ENCODE data around the gene MYZAP. TPM values are rescaled to one million over a fixed set of nuclear protein-coding genes. Genes with fewer than 3 reads are reported as not detected.

Gene MYZAP
- total RNA-seq, 1 experiment from 2014 or later, result 0.68 TPM

DNA sequence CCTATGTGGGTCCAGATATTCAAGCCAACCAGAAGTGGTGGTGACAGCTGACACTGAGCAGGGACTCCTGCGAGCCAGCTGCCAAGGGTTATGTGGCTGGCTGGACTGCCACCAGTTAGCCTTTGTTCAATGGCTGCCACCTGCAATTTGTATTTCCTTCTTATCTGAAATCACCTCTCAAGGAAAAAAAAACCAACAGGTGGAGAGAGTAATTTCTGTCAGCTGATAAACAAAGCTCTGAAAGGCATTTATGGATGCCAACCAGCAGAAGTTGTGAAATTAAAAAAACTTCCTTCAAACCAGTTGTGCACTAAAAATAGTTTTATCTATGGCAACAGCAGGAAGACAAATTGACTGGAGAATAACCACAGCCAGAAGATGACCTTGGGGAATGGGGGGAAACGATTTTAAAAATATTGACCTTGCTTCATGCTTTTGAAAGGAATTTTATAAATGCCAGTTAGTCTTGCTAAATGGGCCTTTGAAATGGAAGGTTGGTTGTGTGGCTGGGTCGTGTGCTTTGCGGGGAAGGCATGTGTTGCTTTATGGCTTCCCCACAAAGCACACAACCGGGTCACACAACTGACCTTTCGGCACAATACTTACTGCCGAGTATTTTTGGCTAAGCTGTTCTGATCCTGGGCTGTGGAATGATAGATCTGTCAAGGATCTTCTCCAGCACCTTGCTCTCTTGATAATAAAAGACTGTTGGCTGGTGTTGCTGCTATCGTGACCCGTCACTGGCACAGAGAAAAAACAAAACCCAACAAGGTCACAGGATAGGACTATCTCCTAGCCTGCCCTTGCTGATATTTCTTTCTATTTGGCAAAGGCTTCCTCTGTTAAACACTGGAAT is 3.5 kb downstream of the MYZAP start:
- H3K36me3 Mint-ChIP-seq, result no peaks in the 10 kb centered on the region
- no peaks in the 10 kb centered on the region for H3K9me3 Mint-ChIP-seq
- H3K27ac Mint-ChIP-seq, result no peak overlapping the region
- peaks cover 31% of the 10 kb centered on the region for H3K27me3 Mint-ChIP-seq (ENCODE audit: low read depth)
- ChIA-PET POLR2A (no interaction called here), CTCF (no interaction called here)
- H3K4me3 Mint-ChIP-seq, result no peak overlapping the region
- no peak for ATAC-seq
- peaks cover 22% of the 10 kb centered on the region for H3K4me1 Mint-ChIP-seq
- TF ChIP-seq, protein P1, sequence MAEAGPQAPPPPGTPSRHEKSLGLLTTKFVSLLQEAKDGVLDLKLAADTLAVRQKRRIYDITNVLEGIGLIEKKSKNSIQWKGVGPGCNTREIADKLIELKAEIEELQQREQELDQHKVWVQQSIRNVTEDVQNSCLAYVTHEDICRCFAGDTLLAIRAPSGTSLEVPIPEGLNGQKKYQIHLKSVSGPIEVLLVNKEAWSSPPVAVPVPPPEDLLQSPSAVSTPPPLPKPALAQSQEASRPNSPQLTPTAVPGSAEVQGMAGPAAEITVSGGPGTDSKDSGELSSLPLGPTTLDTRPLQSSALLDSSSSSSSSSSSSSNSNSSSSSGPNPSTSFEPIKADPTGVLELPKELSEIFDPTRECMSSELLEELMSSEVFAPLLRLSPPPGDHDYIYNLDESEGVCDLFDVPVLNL (CRISPR knock-in tag; IDR thresholded peaks at IDR 0.05; ENCODE audit: borderline replicate concordance, low read depth), result no peak
- TF ChIP-seq, protein P2, sequence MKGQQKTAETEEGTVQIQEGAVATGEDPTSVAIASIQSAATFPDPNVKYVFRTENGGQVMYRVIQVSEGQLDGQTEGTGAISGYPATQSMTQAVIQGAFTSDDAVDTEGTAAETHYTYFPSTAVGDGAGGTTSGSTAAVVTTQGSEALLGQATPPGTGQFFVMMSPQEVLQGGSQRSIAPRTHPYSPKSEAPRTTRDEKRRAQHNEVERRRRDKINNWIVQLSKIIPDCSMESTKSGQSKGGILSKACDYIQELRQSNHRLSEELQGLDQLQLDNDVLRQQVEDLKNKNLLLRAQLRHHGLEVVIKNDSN (CRISPR knock-in tag; IDR thresholded peaks at IDR 0.05), result no peak
- TF ChIP-seq ZNF425 (CRISPR knock-in tag; conservative IDR thresholded peaks at IDR 0.05) (no peak), TEAD1 (CRISPR knock-in tag; IDR thresholded peaks at IDR 0.05) (no peak), CBFB (CRISPR knock-in tag; IDR thresholded peaks at IDR 0.05; ENCODE audit: low read depth) (no peak), ZNF416 (CRISPR knock-in tag; IDR thresholded peaks at IDR 0.05) (no peak), ZNF396 (CRISPR knock-in tag; IDR thresholded peaks at IDR 0.05; ENCODE audit: borderline replicate concordance) (no peak), MYBL2 (CRISPR knock-in tag; IDR thresholded peaks at IDR 0.05) (no peak), ESRRA (CRISPR knock-in tag; IDR thresholded peaks at IDR 0.05; ENCODE audit: borderline replicate concordance) (no peak), ZNF232 (CRISPR knock-in tag; IDR thresholded peaks at IDR 0.05) (no peak), ZNF138 (CRISPR knock-in tag; conservative IDR thresholded peaks at IDR 0.05) (no peak), TP53 (CRISPR knock-in tag; IDR thresholded peaks at IDR 0.05) (no peak), FOXJ3 (CRISPR knock-in tag; IDR thresholded peaks at IDR 0.05; ENCODE audit: borderline replicate concordance) (no peak), TCF7 (CRISPR knock-in tag; IDR thresholded peaks at IDR 0.05; ENCODE audit: low read depth) (no peak)
- TF ChIP-seq, protein P3, sequence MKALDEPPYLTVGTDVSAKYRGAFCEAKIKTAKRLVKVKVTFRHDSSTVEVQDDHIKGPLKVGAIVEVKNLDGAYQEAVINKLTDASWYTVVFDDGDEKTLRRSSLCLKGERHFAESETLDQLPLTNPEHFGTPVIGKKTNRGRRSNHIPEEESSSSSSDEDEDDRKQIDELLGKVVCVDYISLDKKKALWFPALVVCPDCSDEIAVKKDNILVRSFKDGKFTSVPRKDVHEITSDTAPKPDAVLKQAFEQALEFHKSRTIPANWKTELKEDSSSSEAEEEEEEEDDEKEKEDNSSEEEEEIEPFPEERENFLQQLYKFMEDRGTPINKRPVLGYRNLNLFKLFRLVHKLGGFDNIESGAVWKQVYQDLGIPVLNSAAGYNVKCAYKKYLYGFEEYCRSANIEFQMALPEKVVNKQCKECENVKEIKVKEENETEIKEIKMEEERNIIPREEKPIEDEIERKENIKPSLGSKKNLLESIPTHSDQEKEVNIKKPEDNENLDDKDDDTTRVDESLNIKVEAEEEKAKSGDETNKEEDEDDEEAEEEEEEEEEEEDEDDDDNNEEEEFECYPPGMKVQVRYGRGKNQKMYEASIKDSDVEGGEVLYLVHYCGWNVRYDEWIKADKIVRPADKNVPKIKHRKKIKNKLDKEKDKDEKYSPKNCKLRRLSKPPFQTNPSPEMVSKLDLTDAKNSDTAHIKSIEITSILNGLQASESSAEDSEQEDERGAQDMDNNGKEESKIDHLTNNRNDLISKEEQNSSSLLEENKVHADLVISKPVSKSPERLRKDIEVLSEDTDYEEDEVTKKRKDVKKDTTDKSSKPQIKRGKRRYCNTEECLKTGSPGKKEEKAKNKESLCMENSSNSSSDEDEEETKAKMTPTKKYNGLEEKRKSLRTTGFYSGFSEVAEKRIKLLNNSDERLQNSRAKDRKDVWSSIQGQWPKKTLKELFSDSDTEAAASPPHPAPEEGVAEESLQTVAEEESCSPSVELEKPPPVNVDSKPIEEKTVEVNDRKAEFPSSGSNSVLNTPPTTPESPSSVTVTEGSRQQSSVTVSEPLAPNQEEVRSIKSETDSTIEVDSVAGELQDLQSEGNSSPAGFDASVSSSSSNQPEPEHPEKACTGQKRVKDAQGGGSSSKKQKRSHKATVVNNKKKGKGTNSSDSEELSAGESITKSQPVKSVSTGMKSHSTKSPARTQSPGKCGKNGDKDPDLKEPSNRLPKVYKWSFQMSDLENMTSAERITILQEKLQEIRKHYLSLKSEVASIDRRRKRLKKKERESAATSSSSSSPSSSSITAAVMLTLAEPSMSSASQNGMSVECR (CRISPR knock-in tag; IDR thresholded peaks at IDR 0.05; ENCODE audit: borderline replicate concordance), result no peak
- no peak for DNase-seq (ENCODE audit: low spot score)

DNA sequence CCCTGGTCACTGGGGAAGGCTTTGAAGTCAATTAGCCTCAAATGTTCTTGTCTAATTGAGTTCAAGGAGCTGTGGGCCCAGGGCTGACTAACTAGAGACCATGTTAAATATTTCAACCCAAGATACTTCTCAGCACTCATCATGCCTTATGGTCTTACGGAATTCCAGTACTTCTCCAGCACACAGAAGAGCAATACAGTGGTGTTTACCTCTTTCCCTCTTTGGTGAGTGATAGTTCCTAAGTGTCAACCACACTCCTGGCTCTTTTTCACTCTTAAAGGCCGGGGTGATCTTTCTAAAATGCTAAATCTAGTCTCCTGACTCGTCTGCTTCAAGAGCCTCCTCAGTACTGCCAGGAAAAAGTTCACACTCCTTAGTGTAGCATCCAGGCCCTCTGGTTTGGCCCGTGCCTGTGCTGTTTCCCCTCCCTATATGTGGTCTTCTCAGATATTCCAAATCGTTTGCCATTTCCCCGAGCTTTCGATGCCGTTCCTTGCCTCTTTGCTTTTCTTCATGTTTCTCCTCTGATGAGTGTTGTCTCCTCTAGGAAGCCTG is 4.7 kb downstream of the MYZAP start:
- Mint-ChIP-seq H3K4me1 (peaks cover 17% of the 10 kb centered on the region), H3K27me3 (ENCODE audit: low read depth) (peaks cover 19% of the 10 kb centered on the region), H3K36me3 (no peaks in the 10 kb centered on the region), H3K4me3 (no peak overlapping the region), H3K9me3 (no peaks in the 10 kb centered on the region), H3K27ac (no peak overlapping the region)
- no peak for ATAC-seq
- ChIA-PET POLR2A (no interaction called here), CTCF (no interaction called here)
- DNase-seq (ENCODE audit: low spot score), result no peak
- TF ChIP-seq TP53 (CRISPR knock-in tag; IDR thresholded peaks at IDR 0.05) (no peak), USF2 (CRISPR knock-in tag; IDR thresholded peaks at IDR 0.05) (no peak), OVOL2 (CRISPR knock-in tag; IDR thresholded peaks at IDR 0.05; ENCODE audit: borderline replicate concordance) (no peak), ZNF232 (CRISPR knock-in tag; IDR thresholded peaks at IDR 0.05) (no peak), RORB (CRISPR knock-in tag; IDR thresholded peaks at IDR 0.05) (no peak)
- TF ChIP-seq, protein P2 (CRISPR knock-in tag; IDR thresholded peaks at IDR 0.05), result no peak
- TF ChIP-seq, protein P4, sequence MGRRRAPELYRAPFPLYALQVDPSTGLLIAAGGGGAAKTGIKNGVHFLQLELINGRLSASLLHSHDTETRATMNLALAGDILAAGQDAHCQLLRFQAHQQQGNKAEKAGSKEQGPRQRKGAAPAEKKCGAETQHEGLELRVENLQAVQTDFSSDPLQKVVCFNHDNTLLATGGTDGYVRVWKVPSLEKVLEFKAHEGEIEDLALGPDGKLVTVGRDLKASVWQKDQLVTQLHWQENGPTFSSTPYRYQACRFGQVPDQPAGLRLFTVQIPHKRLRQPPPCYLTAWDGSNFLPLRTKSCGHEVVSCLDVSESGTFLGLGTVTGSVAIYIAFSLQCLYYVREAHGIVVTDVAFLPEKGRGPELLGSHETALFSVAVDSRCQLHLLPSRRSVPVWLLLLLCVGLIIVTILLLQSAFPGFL (CRISPR knock-in tag; IDR thresholded peaks at IDR 0.05; ENCODE audit: borderline replicate concordance), result no peak
- TF ChIP-seq, protein P1 (CRISPR knock-in tag; IDR thresholded peaks at IDR 0.05; ENCODE audit: borderline replicate concordance, low read depth), result no peak
